Liver (tissue), 3 donors: Measurements from ENCODE around the gene DDX41.

Source experiments
- CTCF ChIP-seq: fragments of 150-350 bp; IDR thresholded peaks from 2 replicates; pipeline ENCODE4 v1.5.1; 2017; ENCODE audit warnings: improper control_type of control experiment, low read depth, low read length; ENCODE audit not compliant: missing input control
- EGR1 ChIP-seq, 2 donors: IDR thresholded peaks; 2 replicates each; pipeline ENCODE4 v1.6.1; 2016 to 2018; ENCODE audit warnings: antibody characterized with exemption in 2 of 2, low read depth in 2 of 2
- FOXA1 ChIP-seq: IDR thresholded peaks from 2 replicates; pipeline ENCODE4 v1.6.1; 2016; ENCODE audit warnings: antibody characterized with exemption
- MAX ChIP-seq: IDR thresholded peaks from 2 replicates; pipeline ENCODE4 v1.6.1; 2016; ENCODE audit warnings: antibody characterized with exemption
- REST ChIP-seq: IDR thresholded peaks from 2 replicates; pipeline ENCODE4 v1.6.1; 2016; ENCODE audit warnings: antibody characterized with exemption, mild to moderate bottlenecking
- SP1 ChIP-seq: IDR thresholded peaks from 2 replicates; pipeline ENCODE4 v1.6.1; 2018; ENCODE audit warnings: antibody characterized with exemption, mild to moderate bottlenecking
- TAF1 ChIP-seq: conservative IDR thresholded peaks from 2 replicates; pipeline ENCODE4 v1.6.1; 2016; ENCODE audit warnings: antibody characterized with exemption, mild to moderate bottlenecking
- donor health status: healthy.
- donor health status: healthy.

GRCh38 chr5:177529247-177530203 is 12.8 kb upstream of the DDX41 start:
- TF ChIP-seq CTCF, result no peak
- TF ChIP-seq REST, result no peak
- no peak for TF ChIP-seq MAX
- TF ChIP-seq EGR1 (IDR thresholded peaks at IDR 0.05; ENCODE audit: low read depth in 2 of 2), result no peak
- no peak for TF ChIP-seq SP1
- no peak for TF ChIP-seq FOXA1
- no peak for TF ChIP-seq TAF1
